K562 (cell line): ENCODE data around the gene DCTN1. TPM values are rescaled to one million over a fixed set of nuclear protein-coding genes. Genes with fewer than 3 reads are reported as not detected.

Experiments
- ATAC-seq: fragments of 200-7000 bp; cut with Tn5 transposase; 3 replicates; pipeline ENCODE4 v1.9.1; 2020; ENCODE audit warnings: moderate library complexity
- BruUV-seq: library from RNA; stranded (reverse); fragments of 400-500 nt; replicated peaks from 2 replicates; lab custom pipeline; 2021; lab: Mats Ljungman, UMichigan
- CTCF ChIA-PET: fragments of 300-600 bp; formaldehyde crosslinking; extraction: SDS; loops from one replicate; lab custom pipeline; 2021; ENCODE audit warnings: low intra/inter-chr PET ratio; lab: Yijun Ruan, JAX
- POLR2A ChIA-PET: fragments of 300-600, 350-650 bp; sonication (Branson Sonifier 250); formaldehyde crosslinking; extraction: SDS; loops from one replicate; lab custom pipeline; 2021; ENCODE audit warnings: antibody characterized with exemption, inconsistent platforms; lab: Yijun Ruan, JAX
- DNase-seq, 4 experiments: peaks; one replicate each; pipeline versions ENCODE4 v3.0.0 to v3.0.0-alpha.2; 2011 to 2018; ENCODE audit warnings: low spot score in 3 of 4, mixed read lengths in 3 of 4; ENCODE audit errors: extremely low read depth in 1 of 4
- FAIRE-seq: peaks from 2 replicates; lab custom pipeline; 2011; peaks lifted over from hg19 to GRCh38; lab: Jason Lieb, UNC
- H2AFZ ChIP-seq: 2 replicates; pipeline ENCODE4 v1.6.0; 2011; ENCODE audit warnings: low read depth, low read length, control low read depth, inconsistent platforms
- H3K27ac ChIP-seq: fragments of 200-600 bp; 3 replicates; pipeline ENCODE4 v1.8.0; 2011; ENCODE audit warnings: low read depth, mild to moderate bottlenecking, control low read depth, inconsistent platforms, low read length, moderate library complexity, mixed read lengths; ENCODE audit errors: extremely low read depth
- H3K27me3 ChIP-seq, 2 experiments: fragments of 300-600 bp in 1 of 2; 2 replicates in 1 of 2; 3 replicates in 1 of 2; pipeline versions ENCODE4 v1.6.0 to v1.8.0; 2011; ENCODE audit warnings: inconsistent platforms in 2 of 2, low read length in 2 of 2, mild to moderate bottlenecking in 1 of 2, mixed read lengths in 1 of 2, moderate library complexity in 1 of 2; ENCODE audit not compliant: control insufficient read depth in 2 of 2, insufficient read depth in 2 of 2
- H3K36me3 ChIP-seq: fragments of 300-600 bp; 3 replicates; pipeline ENCODE4 v1.8.0; 2011; ENCODE audit warnings: mild to moderate bottlenecking, low read length, inconsistent platforms; ENCODE audit not compliant: control insufficient read depth, insufficient read depth
- H3K4me1 ChIP-seq, 2 experiments: fragments of 200-600 bp in 1 of 2; replicated peaks in 1 of 2; 2 replicates in 1 of 2; 3 replicates in 1 of 2; pipeline versions ENCODE4 v1.5.1 to v1.8.0; 2011; ENCODE audit warnings: inconsistent platforms in 2 of 2, low read length in 2 of 2, mild to moderate bottlenecking in 1 of 2, mixed read lengths in 1 of 2, moderate library complexity in 1 of 2; ENCODE audit not compliant: control insufficient read depth in 2 of 2, insufficient read depth in 2 of 2
- H3K4me2 ChIP-seq: 2 replicates; pipeline ENCODE4 v1.6.1; 2011; ENCODE audit warnings: low read length, control low read depth, inconsistent platforms, mixed read lengths; ENCODE audit not compliant: insufficient read depth
- H3K4me3 ChIP-seq: fragments of 200-600 bp; sonication (generic), shearing (Covaris generic); 2 replicates; pipeline ENCODE4 v1.5.1; 2016; ENCODE audit warnings: control low read depth, inconsistent platforms
- H3K79me2 ChIP-seq: fragments of 200-600 bp; 3 replicates; pipeline ENCODE4 v1.8.0; 2011; ENCODE audit warnings: low read length, inconsistent platforms; ENCODE audit not compliant: control insufficient read depth, insufficient read depth
- H3K9ac ChIP-seq, 2 experiments: 2 replicates each; pipeline versions ENCODE4 v1.6.0 to v1.6.1; 2011; ENCODE audit warnings: low read depth in 2 of 2, low read length in 2 of 2, control low read depth in 1 of 2, inconsistent platforms in 1 of 2, mild to moderate bottlenecking in 1 of 2, mixed read lengths in 1 of 2; ENCODE audit not compliant: insufficient read depth in 1 of 2
- H3K9me1 ChIP-seq: one replicate; pipeline ENCODE4 v1.6.0; 2011; ENCODE audit warnings: inconsistent platforms, mild to moderate bottlenecking, low read length, moderate library complexity; ENCODE audit not compliant: control insufficient read depth, insufficient read depth
- H3K9me3 ChIP-seq: replicated peaks from 2 replicates; pipeline ENCODE4 v1.5.1; 2011; ENCODE audit warnings: low read depth, low read length, inconsistent platforms; ENCODE audit not compliant: control insufficient read depth, insufficient read depth
- H4K20me1 ChIP-seq: replicated peaks from 2 replicates; pipeline ENCODE4 v1.6.1; 2011; ENCODE audit warnings: low read length, inconsistent platforms, mixed read lengths; ENCODE audit not compliant: control insufficient read depth, insufficient read depth
- CLOCK ChIP-seq: fragments of 250-450 bp; sonication (Bioruptor Pico); IDR thresholded peaks from 2 replicates; pipeline ENCODE4 v1.4.0; 2020; ENCODE audit warnings: mild to moderate bottlenecking, moderate library complexity, borderline replicate concordance
- CTBP1 ChIP-seq: fragments of 450-650 bp; IDR thresholded peaks from 2 replicates; pipeline ENCODE4 v1.6.1; 2016; ENCODE audit warnings: borderline replicate concordance
- ESRRA ChIP-seq: fragments of 450-650 bp; IDR thresholded peaks from 2 replicates; pipeline ENCODE4 v1.6.1; 2014; ENCODE audit warnings: low read depth, mild to moderate bottlenecking, moderate library complexity, borderline replicate concordance
- GATA2 ChIP-seq: sonication (generic); formaldehyde crosslinking; IDR thresholded peaks from 2 replicates; pipeline ENCODE4 v1.4.0; 2020; ENCODE audit warnings: mild to moderate bottlenecking, missing genetic modification reagents
- GTF2F1 ChIP-seq: IDR thresholded peaks from 2 replicates; pipeline ENCODE4 v1.6.1; 2011; ENCODE audit warnings: low read depth, low read length, improper control_type of control experiment
- HDAC2 ChIP-seq: fragments of 450-650 bp; IDR thresholded peaks from 2 replicates; pipeline ENCODE4 v1.6.1; 2016; ENCODE audit warnings: mild to moderate bottlenecking
- IRF1 ChIP-seq: sonication (generic); formaldehyde crosslinking; IDR thresholded peaks from 2 replicates; pipeline ENCODE4 v1.8.0; 2022; ENCODE audit warnings: missing genetic modification reagents, mild to moderate bottlenecking, borderline replicate concordance
- KDM1A ChIP-seq, 2 experiments: fragments of 450-650 bp; IDR thresholded peaks; 2 replicates each; pipeline ENCODE4 v1.6.1; 2016; ENCODE audit warnings: mild to moderate bottlenecking in 2 of 2
- MECOM ChIP-seq: fragments of 250-450 bp; sonication (Bioruptor Pico); IDR thresholded peaks from 2 replicates; pipeline ENCODE4 v1.8.0; 2022; ENCODE audit warnings: inconsistent platforms
- MEIS2 ChIP-seq: fragments of 450-650 bp; IDR thresholded peaks from 2 replicates; pipeline ENCODE4 v1.6.1; 2014; ENCODE audit warnings: mild to moderate bottlenecking; ENCODE audit not compliant: partially characterized antibody
- PBX2 ChIP-seq, 2 experiments: IDR thresholded peaks in 1 of 2; conservative IDR thresholded peaks in 1 of 2; 2 replicates each; pipeline ENCODE4 v1.6.1; 2016; ENCODE audit warnings: low read depth in 2 of 2, mild to moderate bottlenecking in 1 of 2, missing compliant biosample characterization in 1 of 2, missing genetic modification characterization in 1 of 2, moderate library complexity in 1 of 2
- PKNOX1 ChIP-seq: fragments of 450-650 bp; IDR thresholded peaks from 2 replicates; pipeline ENCODE4 v1.6.1; 2016
- RCOR1 ChIP-seq, 2 experiments: IDR thresholded peaks; 2 replicates each; pipeline ENCODE4 v1.6.1; 2012; ENCODE audit warnings: low read depth in 2 of 2, low read length in 2 of 2, borderline replicate concordance in 1 of 2, improper control_type of control experiment in 1 of 2
- SMARCE1 ChIP-seq: fragments of 450-650 bp; IDR thresholded peaks from 2 replicates; pipeline ENCODE4 v1.7.1; 2016; ENCODE audit warnings: mild to moderate bottlenecking
- XRCC3 ChIP-seq: fragments of 450-650 bp; IDR thresholded peaks from 2 replicates; pipeline ENCODE4 v1.6.1; 2017; ENCODE audit warnings: mild to moderate bottlenecking, moderate library complexity
- WGBS: fragments of 100-300 bp; shearing (Covaris generic); methylation state at CpG from one replicate; pipeline ENCODE4 v1.1.6; 2016; ENCODE audit warnings: low coverage, mixed read lengths; ENCODE audit not compliant: insufficient coverage; ENCODE audit errors: missing lambda C conversion rate; 5-methylcytosine and 5-hydroxymethylcytosine counted together
- in situ Hi-C: fragments of 300-500 bp; cut with MboI; formaldehyde crosslinking; loops from 4 replicates; pipeline ENCODE4 v1.15.0; 2018; ENCODE audit warnings: inconsistent platforms, mixed read lengths
- intact Hi-C: fragments of 100-400 bp; cut with micrococcal nuclease; formaldehyde crosslinking; loops from 2 replicates; pipeline ENCODE4 v1.14.2; 2022
- polyA plus RNA-seq, 8 experiments: library from polyadenylated mRNA; depleted of rRNA in 4 of 8; stranded (reverse) in 5 of 8; unstranded in 3 of 8; fragments of >200 nt; fragmentation: Nextera tagmentation in 2 of 8; fragmentation: Illumina TruSeq in 1 of 8; extraction: Ambion mirVana in 2 of 8; extraction: Trizol in 1 of 8; gene quantifications; 2 replicates each; pipeline versions ENCODE4 v1.2.1 to v1.2.3, GENCODE V29; 2011 to 2014; ENCODE audit warnings: inconsistent platforms in 1 of 8, missing spikeins in 1 of 8
- total RNA-seq, 7 experiments: library from RNA; depleted of rRNA in 6 of 7; stranded (reverse); fragments of >200 nt in 6 of 7; fragmentation: Illumina TruSeq in 2 of 7; extraction: Trizol in 2 of 7; gene quantifications; 2 replicates each; pipeline versions ENCODE4 v1.2.1 to v1.2.3, GENCODE V29; 2011 to 2021; ENCODE audit warnings: low replicate concordance in 1 of 7

Gene DCTN1
- total and polyA plus RNA-seq, 9 of the 15 experiments (the other 6 are each of a cell fraction or from before 2014, with no cell fraction given), result 23.9 to 71.7 (median 45.0) TPM

- DNase-seq (peak in 3 of 4 experiments; percentile 29 to 55 (median 52)), FAIRE-seq (peak; percentile 65), ATAC-seq (peak; percentile 69)
- Histone ChIP-seq H3K27me3 (no peaks in the 10 kb centered on the region), H3K9me3 (no peaks in the 10 kb centered on the region), H3K9ac (peak overlapping the region; percentile 89 to 96), H3K4me1 (peaks cover 3 to 17% of the 10 kb centered on the region in 2 experiments; a peak in 3 of 5 replicates), H3K36me3 (no peaks in the 10 kb centered on the region), H3K4me3 (peak overlapping the region; percentile 66), H4K20me1 (0 out of 2 replicates have a peak, but pooled peaks cover under 1% of the 10 kb centered on the region), H3K27ac (peak overlapping the region; percentile 91; the same call in 2 of the 3 replicates), H3K79me2 (peaks cover 26% of the 10 kb centered on the region), H3K4me2 (peak overlapping the region; percentile 98), H2AFZ (peak overlapping the region; percentile 98), H3K9me1 (no peaks in the 10 kb centered on the region)
- ChIA-PET POLR2A (interaction anchor here (0.5 to 2.6 kb wide), 13 partner anchors 8 to 539 kb away, joined by 3 to 13 read pairs (median 3); partner anchors contain the start of genes BOLA3, DCTN1 and MOB1A), CTCF (interaction anchor here (1.2 kb wide), 1 partner anchor 124 kb away, joined by 4 read pairs; no protein-coding TSS in a partner anchor)
- in situ Hi-C loops, result no loop called here
- TSS peak; percentile 49 for BruUV-seq
- intact Hi-C loops, result loop anchor here (5.0 to 10.0 kb wide), 3 partner anchors 124 to 566 kb away; partner anchors contain the start of gene STAMBP
- 2% methylated on average over 11 of the region's 11 CpGs for WGBS
- TF ChIP-seq HDAC2 (no peak), MECOM (CRISPR knock-in tag) (peak; percentile 74), PKNOX1 (peak; percentile 35; the same call in 1 of the 2 replicates), IRF1 (no peak), RCOR1 (IDR thresholded peaks at IDR 0.05; ENCODE audit: borderline replicate concordance in 1 of 2, low read depth in 2 of 2, low read length in 2 of 2) (peak in 1 of 2 experiments; percentile 52; a peak in 1 of 4 replicates), PBX2 (CRISPR knock-in tag; IDR thresholded peaks at IDR 0.05; ENCODE audit: low read depth) (no peak), PBX2 (tag; conservative IDR thresholded peaks at IDR 0.05; ENCODE audit: low read depth) (0 out of 2 replicates have a peak, but pooled peaks have one; percentile 21), CTBP1 (peak; percentile 81; the same call in 1 of the 2 replicates), CLOCK (CRISPR knock-in tag) (no peak), KDM1A (IDR thresholded peaks at IDR 0.05) (peak in 1 of 2 experiments; percentile 32; a peak in 1 of 4 replicates), XRCC3 (no peak), GTF2F1 (no peak), MEIS2 (peak; percentile 59), SMARCE1 (peak; percentile 32; the same call in 1 of the 2 replicates), GATA2 (CRISPR knock-in tag) (peak; percentile 76), ESRRA (peak; percentile 24; the same call in 1 of the 2 replicates)
Measured at GRCh38 chr2:74391209-74391579, 11.1 kb upstream of the DCTN1 start.
